Tibial nerve (tissue), 4 donors: ENCODE data around the gene NPM1.

Experiments used
- EP300 ChIP-seq, 2 donors: sonication (generic); formaldehyde crosslinking; IDR thresholded peaks; one replicate each; pipeline ENCODE4 v1.6.1; 2017; ENCODE audit warnings: antibody characterized with exemption in 2 of 2, mild to moderate bottlenecking in 1 of 2
- TF ChIP-seq, protein P1 (sequence below), 5 experiments: fragments of 200-600 bp in 3 of 5; fragments of 450-650 bp in 2 of 5; sonication (generic) in 3 of 5; IDR thresholded peaks; one replicate each; pipeline ENCODE4 v1.5.1; 2016 to 2019; ENCODE audit warnings: antibody characterized with exemption in 5 of 5, mild to moderate bottlenecking in 3 of 5, moderate library complexity in 2 of 5

DNA sequence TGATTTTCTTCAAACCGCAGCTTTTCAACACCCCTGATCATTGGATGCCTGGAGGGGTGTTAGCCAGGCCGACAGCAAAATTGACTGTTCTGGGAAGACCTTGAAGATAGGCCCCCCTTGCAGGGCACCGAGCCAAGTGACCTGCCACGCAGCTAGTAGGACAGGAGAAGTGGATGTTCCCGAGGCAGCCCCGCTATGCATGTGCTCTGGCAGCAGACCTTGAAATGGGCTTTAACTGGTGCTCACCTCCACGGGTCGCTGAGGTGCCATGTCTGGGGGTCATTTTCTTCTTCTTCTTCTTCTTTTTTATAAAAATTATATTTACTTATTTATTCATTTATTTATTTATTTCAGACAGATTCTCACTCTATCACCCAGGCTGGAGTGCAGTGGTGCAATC, 44.4 kb downstream of the NPM1 start:
- TF ChIP-seq, protein P1, sequence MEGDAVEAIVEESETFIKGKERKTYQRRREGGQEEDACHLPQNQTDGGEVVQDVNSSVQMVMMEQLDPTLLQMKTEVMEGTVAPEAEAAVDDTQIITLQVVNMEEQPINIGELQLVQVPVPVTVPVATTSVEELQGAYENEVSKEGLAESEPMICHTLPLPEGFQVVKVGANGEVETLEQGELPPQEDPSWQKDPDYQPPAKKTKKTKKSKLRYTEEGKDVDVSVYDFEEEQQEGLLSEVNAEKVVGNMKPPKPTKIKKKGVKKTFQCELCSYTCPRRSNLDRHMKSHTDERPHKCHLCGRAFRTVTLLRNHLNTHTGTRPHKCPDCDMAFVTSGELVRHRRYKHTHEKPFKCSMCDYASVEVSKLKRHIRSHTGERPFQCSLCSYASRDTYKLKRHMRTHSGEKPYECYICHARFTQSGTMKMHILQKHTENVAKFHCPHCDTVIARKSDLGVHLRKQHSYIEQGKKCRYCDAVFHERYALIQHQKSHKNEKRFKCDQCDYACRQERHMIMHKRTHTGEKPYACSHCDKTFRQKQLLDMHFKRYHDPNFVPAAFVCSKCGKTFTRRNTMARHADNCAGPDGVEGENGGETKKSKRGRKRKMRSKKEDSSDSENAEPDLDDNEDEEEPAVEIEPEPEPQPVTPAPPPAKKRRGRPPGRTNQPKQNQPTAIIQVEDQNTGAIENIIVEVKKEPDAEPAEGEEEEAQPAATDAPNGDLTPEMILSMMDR (IDR thresholded peaks at IDR 0.05): no peak
- TF ChIP-seq EP300 (IDR thresholded peaks at IDR 0.05): no peak
